Esophagus squamous epithelium (tissue), 5 donors: ENCODE results near the gene RANBP9. TPM values are rescaled to one million over a fixed set of nuclear protein-coding genes. Genes with fewer than 3 reads are reported as not detected.

Experiments
- DNase-seq: peaks from one replicate; lab custom pipeline; 2025; lab: John Stamatoyannopoulos, UW
- H3K27ac ChIP-seq, 4 donors: fragments of 200-600 bp; sonication (generic); one replicate each; pipeline ENCODE4 v1.5.1; 2016 to 2019; ENCODE audit warnings: mild to moderate bottlenecking in 1 of 4
- H3K27me3 ChIP-seq, 4 donors: fragments of 200-600 bp; sonication (generic); 1 replicate in 3 of 4; 2 replicates in 1 of 4; pipeline versions ENCODE4 v1.5.1 to v1.6.0; 2017 to 2021; ENCODE audit warnings: antibody characterized with exemption in 1 of 4
- H3K36me3 ChIP-seq, 3 donors: fragments of 200-600 bp; sonication (generic); one replicate each; pipeline ENCODE4 v1.5.1; 2016 to 2019
- H3K4me1 ChIP-seq, 3 donors: fragments of 200-600 bp; sonication (generic); one replicate each; pipeline ENCODE4 v1.5.1; 2017 to 2019
- H3K4me3 ChIP-seq, 4 donors: fragments of 200-600 bp; sonication (generic); 1 replicate in 3 of 4; 2 replicates in 1 of 4; pipeline ENCODE4 v1.5.1; 2016 to 2019; ENCODE audit warnings: mild to moderate bottlenecking in 2 of 4, moderate library complexity in 1 of 4
- H3K9me3 ChIP-seq, 3 donors: fragments of 200-600 bp; sonication (generic); one replicate each; pipeline ENCODE4 v1.5.1; 2016 to 2019
- CTCF ChIP-seq, 6 experiments: fragments of 450-650 bp in 4 of 6; fragments of 200-600 bp in 2 of 6; sonication (generic) in 2 of 6; IDR thresholded peaks; one replicate each; pipeline ENCODE4 v1.5.1; 2016 to 2019; ENCODE audit warnings: antibody characterized with exemption in 6 of 6, mild to moderate bottlenecking in 4 of 6, moderate library complexity in 4 of 6
- POLR2A ChIP-seq, 4 donors: fragments of 450-650 bp; IDR thresholded peaks; one replicate each; pipeline ENCODE4 v1.6.1; 2017; ENCODE audit warnings: antibody characterized with exemption in 4 of 4, mild to moderate bottlenecking in 4 of 4, moderate library complexity in 3 of 4
- WGBS, 2 donors: methylation state at CpG; one replicate each; pipeline ENCODE4 v1.1.5; 2018; 5-methylcytosine and 5-hydroxymethylcytosine counted together
- intact Hi-C: fragments of 100-400 bp; cut with DNase I; formaldehyde crosslinking; loops from one replicate; pipeline ENCODE4 v1.15.0; 2022
- total RNA-seq, 4 donors: library from RNA; depleted of rRNA; stranded (reverse); fragments of >200 nt; gene quantifications; one replicate each; pipeline ENCODE4 v1.1.0, GENCODE V29; 2016
- donor health status: DM: yes; HTN: yes; CAD: no.

Gene RANBP9
- total RNA-seq, 4 donors from 2014 or later = 32.9 to 69.6 (median 63.3) TPM

- peak overlapping the region; percentile 95 to 99 (median 98) for H3K27ac ChIP-seq
- peaks cover 0 to 37% (median 10%) of the 10 kb centered on the region in 3 donors for H3K4me1 ChIP-seq
- H3K4me3 ChIP-seq = peak overlapping the region; percentile 72 to 94 (median 86)
- H3K36me3 ChIP-seq = no peaks in the 10 kb centered on the region
- no peaks in the 10 kb centered on the region for H3K9me3 ChIP-seq
- intact Hi-C loops = no loop called here
- no peak for DNase-seq
- WGBS, 2 donors = 2 to 5% methylated on average over 4 of the region's 4 CpGs
- no peaks in the 10 kb centered on the region for H3K27me3 ChIP-seq
- TF ChIP-seq POLR2A (IDR thresholded peaks at IDR 0.05) = no peak
- TF ChIP-seq CTCF (IDR thresholded peaks at IDR 0.05) = no peak
Measured at GRCh38 chr6:13712599-13712898, 914 bp upstream of the RANBP9 start.

GRCh38 chr6:13711324-13711732 lies 307 bp downstream of the RANBP9 start:
- peak overlapping the region; percentile 72 to 94 (median 86) for H3K4me3 ChIP-seq
- peak overlapping the region; percentile 95 to 99 (median 98) for H3K27ac ChIP-seq
- H3K4me1 ChIP-seq = peaks cover 0 to 48% (median 10%) of the 10 kb centered on the region in 3 donors
- no peaks in the 10 kb centered on the region for H3K9me3 ChIP-seq
- no CpG with 5 or more reads among the region's 62 CpGs for WGBS, 2 donors
- H3K36me3 ChIP-seq = peaks cover 0 to 5% (median 0%) of the 10 kb centered on the region in 3 donors
- H3K27me3 ChIP-seq = no peaks in the 10 kb centered on the region
- TF ChIP-seq POLR2A (IDR thresholded peaks at IDR 0.05) (peak in 2 of 4 donors; percentile 55 to 56), CTCF (IDR thresholded peaks at IDR 0.05) (peak in 2 of 6 experiments; percentile 16 to 31)
- intact Hi-C loops = no loop called here
- DNase-seq = no peak

GRCh38 chr6:13710552-13711323 lies 897 bp downstream of the RANBP9 start:
- Histone ChIP-seq H3K36me3 (peaks cover 0 to 7% (median 0%) of the 10 kb centered on the region in 3 donors), H3K4me3 (peak overlapping the region; percentile 72 to 94 (median 86)), H3K4me1 (peaks cover 0 to 54% (median 10%) of the 10 kb centered on the region in 3 donors), H3K27ac (peak overlapping the region; percentile 95 to 99 (median 98)), H3K9me3 (no peaks in the 10 kb centered on the region), H3K27me3 (no peaks in the 10 kb centered on the region)
- no peak for DNase-seq
- TF ChIP-seq POLR2A (IDR thresholded peaks at IDR 0.05) = peak in 1 of 4 donors; percentile 7
- TF ChIP-seq CTCF (IDR thresholded peaks at IDR 0.05) = no peak
- intact Hi-C loops = no loop called here
- 0 to 1% methylated on average over 15 to 24 of the region's 73 CpGs for WGBS, 2 donors

GRCh38 chr6:13709689-13710551 lies 1.7 kb downstream of the RANBP9 start:
- WGBS, 2 donors = 1 to 3% methylated on average over 10 of the region's 10 CpGs
- TF ChIP-seq POLR2A (IDR thresholded peaks at IDR 0.05) (no peak), CTCF (IDR thresholded peaks at IDR 0.05) (no peak)
- no peak for DNase-seq
- H3K4me3 ChIP-seq = peak overlapping the region; percentile 72 to 94 (median 86)
- H3K27me3 ChIP-seq = no peaks in the 10 kb centered on the region
- peaks cover 0 to 61% (median 10%) of the 10 kb centered on the region in 3 donors for H3K4me1 ChIP-seq
- H3K9me3 ChIP-seq = no peaks in the 10 kb centered on the region
- intact Hi-C loops = loop anchor here (10.0 kb wide), 1 partner anchor 85 kb away; no protein-coding TSS in a partner anchor
- H3K36me3 ChIP-seq = peaks cover 0 to 7% (median 0%) of the 10 kb centered on the region in 3 donors
- peak overlapping the region; percentile 95 to 99 (median 98) for H3K27ac ChIP-seq
